AG09319 (cell line): ENCODE measurements around the gene CRIM1.

Experiments
- DNase-seq: peaks from one replicate; pipeline ENCODE4 v3.0.0-alpha.2; 2010; ENCODE audit warnings: low read depth; ENCODE audit errors: extremely low read depth
- TF ChIP-seq, protein P1 (sequence below): IDR thresholded peaks from 2 replicates; pipeline ENCODE4 v1.5.1; 2011; ENCODE audit warnings: low read depth, mild to moderate bottlenecking, inconsistent platforms, low read length, moderate library complexity

The CRIM1 gene

DNA sequence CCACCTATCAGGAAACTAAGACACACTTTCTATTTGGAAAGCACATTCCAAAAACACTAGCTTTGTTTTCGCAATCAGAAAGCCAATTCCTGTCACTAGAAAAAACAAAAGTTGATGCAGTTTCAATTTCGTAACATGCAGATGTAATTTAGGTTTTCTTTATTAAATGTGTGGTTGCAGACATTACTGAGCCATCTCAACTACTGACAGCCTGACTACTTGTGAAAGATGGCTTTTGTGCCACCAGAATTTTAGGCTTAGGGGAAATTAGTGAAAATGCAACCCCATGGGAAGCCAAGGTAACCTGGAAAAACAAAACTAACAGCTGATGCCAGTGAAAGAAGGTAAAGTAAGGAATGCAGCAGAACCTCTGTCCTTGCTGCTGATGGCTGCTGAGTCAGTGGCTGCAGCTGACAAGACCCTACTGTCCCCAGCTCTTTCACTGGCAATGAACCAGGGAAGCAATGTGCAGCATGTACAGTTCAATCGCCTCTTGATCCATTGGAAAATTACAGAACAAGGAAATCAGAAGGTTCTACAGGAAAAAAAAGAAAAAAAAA is 207.5 kb downstream of the CRIM1 start:
- TF ChIP-seq, protein P1, sequence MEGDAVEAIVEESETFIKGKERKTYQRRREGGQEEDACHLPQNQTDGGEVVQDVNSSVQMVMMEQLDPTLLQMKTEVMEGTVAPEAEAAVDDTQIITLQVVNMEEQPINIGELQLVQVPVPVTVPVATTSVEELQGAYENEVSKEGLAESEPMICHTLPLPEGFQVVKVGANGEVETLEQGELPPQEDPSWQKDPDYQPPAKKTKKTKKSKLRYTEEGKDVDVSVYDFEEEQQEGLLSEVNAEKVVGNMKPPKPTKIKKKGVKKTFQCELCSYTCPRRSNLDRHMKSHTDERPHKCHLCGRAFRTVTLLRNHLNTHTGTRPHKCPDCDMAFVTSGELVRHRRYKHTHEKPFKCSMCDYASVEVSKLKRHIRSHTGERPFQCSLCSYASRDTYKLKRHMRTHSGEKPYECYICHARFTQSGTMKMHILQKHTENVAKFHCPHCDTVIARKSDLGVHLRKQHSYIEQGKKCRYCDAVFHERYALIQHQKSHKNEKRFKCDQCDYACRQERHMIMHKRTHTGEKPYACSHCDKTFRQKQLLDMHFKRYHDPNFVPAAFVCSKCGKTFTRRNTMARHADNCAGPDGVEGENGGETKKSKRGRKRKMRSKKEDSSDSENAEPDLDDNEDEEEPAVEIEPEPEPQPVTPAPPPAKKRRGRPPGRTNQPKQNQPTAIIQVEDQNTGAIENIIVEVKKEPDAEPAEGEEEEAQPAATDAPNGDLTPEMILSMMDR: no peak
- DNase-seq: no peak

DNA sequence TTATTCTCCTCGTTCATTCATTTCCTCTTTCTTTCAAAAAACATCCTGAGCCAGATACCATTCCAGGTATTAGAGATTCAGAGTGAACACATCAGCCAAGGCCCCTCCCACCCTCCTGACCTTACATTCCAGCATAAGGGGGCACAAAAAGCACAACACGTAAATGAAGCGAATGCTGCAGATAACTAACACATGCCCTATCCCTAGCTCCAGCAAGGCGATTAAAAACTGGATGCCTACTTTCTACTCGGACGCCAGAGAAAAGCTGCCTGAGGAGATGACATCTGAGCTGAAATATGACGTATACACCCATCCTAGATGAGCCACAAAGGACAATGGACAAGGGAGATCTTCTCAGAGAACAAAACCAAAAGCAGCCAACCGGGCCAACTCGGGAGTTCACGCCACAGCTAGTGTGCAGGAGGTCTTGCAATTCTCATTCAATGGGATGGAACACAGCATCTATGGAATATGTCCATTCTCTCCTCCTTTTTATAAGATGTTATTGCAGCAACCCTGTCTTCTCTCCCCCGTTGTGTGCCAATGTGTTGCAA is 208.9 kb downstream of the CRIM1 start:
- TF ChIP-seq, protein P1: no peak
- DNase-seq: no peak

DNA sequence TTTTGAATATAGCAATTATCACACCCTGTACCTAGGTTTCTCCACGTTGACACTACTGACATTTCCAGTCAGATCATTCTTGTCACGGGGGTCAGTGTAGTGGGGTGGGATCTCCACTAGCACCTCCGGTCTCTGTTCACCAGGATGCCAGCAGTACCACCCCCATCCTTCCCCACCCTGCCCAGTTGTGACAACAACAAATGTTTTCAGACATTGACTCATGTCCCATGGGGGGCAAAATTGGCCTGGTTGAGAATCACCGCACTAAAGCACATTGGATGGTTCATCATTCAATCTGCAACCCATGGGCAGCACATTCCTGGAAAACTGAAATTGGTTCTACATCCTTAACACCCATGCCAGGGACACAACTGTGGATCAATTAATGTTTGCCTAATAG is 210.1 kb downstream of the CRIM1 start:
- DNase-seq: no peak
- TF ChIP-seq, protein P1: no peak

DNA sequence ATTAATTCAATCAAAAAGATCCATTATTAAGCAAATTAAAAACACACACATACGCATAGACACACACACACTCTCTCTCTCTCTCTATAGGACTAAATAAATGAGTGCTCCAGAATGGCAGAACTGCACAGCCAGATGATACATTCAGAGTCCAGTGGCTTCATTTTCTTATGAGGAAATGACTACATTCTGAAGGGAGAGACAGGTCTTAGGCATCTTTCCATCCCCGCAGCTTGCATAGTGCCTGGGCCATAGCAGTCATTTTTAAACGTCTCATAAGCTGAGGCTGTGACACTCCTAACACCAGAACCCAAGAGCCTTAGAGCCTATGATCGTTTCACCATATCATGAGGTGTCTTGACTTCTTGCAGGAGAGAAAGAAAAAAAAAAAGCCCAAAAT is 211.3 kb downstream of the CRIM1 start:
- DNase-seq: no peak

DNA sequence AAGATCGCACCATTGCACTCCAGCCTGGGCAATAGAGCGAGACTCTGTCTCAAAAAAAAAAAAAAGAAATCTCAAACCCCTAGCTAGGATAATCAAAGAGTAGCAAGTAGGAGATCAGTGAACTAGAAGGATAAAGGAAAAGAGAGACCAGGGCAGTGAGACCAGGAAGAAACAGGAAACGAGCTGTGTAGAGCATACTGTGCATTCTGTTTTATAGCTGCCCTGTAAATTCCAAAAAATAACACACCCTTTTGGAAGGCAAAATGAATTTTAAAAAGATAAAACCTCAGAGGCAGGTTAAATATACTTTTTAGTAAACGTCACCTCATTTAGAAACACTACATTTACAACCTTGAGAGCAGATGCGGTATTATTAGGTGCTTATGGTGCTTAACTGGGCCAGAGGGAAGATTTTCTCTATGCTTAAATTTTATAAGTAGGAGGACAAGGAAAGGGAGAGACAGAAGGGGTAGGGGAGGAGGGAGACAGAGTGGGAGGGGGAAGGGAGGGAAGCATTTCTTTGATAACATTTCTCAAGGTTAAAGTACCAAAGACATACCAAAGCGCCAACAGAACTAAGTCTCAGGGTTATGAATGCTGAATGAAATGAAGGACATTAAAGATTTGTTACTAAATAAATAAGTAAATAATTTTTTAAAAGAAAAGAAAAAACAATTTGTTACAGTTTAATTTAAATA is 212.3 kb downstream of the CRIM1 start:
- no peak for DNase-seq
- TF ChIP-seq, protein P1: no peak

More for the DNA sequence above, 211.3 kb downstream of the CRIM1 start:
- TF ChIP-seq, protein P1: no peak

DNA sequence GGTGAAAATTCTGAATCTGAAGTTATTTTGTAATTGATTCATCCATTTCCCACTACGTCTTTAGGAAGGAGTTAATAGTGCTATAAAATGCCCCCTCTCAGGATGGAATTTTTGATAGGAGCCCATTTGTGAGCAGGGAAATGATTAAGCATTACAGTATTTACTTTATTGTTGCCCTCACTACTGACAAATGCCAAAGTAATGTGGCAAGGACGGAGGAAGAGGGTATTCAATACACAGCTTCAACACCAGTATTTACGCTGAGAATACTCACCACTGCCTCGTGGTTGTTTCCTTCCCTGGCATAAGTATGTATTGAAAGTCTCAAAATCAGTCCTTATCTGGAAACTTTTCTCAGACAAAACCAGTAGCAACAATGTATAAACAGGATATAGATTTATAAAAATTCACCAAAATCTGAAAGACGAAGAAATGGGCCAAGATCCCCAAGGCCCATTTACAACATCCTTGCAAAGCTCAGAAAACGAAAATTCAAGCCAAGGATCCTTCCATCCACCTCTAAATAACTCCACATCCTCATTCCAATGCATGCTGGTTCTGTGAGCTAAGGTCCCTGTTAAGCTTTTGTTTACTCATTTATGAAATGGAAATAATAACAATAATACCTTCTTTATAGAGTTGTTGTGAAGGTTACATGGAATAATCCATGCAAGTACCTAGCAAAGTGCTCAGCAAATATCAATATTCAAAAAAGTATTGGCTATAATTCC is 213.1 kb downstream of the CRIM1 start:
- TF ChIP-seq, protein P1: no peak
- DNase-seq: no peak
